HG03558 (cell line): Measurements from ENCODE around the gene KCNAB2.
"Not testable (repeated sequence)": the region's sequence is repeated elsewhere in the genome, so short reads cannot be mapped to it uniquely, and the experiment has no call there.

ENCODE experiments used
- ATAC-seq: cut with Tn5 transposase; IDR thresholded peaks from one replicate; pipeline ENCODE4 v1.9.1; 2021; ENCODE audit warnings: moderate number of reproducible peaks; ENCODE audit not compliant: unreplicated experiment; ENCODE audit errors: extremely low read depth

Gene KCNAB2

DNA sequence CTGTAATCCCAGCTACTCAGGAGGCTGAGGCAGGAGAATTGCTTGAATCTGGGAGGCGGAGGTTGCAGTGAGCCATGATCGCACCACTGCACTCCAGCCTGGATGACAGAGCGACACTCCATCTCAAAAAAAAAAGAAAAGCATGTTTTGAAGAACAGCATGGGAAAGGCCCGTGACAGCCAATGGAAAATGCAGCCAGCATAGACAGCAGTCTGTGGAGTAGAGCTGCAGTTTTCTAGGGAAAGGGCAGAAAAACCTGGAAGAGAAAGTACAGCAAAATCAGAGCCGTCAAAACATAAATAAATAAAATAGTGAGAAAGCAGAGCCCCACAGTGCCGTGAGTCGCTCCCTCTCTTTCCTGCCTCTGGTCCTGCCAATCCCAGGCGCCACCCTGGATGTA, 31.4 kb downstream of the KCNAB2 start:
- not testable (repeated sequence) for ATAC-seq

GRCh38 chr1:6077506-6077905, 31.8 kb downstream of the KCNAB2 start:
- no peak for ATAC-seq

DNA sequence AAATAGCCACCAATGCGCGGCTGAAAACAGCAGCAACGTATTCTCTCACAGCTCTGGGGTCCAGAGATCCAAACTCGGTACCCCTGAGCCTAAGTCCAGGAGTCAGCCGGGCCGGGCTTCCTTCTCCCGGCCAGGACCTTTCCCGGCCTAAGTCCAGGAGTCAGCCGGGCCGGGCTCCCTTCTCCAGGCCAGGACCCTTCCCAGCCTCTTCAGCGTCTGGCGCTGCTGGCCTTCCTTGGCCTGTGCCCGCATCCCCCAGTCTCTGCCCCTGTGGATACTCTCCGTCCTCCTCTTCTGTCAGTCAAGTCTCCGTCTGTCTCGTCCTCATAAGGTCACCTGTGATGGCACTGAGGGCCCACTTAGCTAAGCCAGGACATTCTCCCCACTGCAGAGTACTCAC, 32.2 kb downstream of the KCNAB2 start:
- ATAC-seq, result no peak

DNA sequence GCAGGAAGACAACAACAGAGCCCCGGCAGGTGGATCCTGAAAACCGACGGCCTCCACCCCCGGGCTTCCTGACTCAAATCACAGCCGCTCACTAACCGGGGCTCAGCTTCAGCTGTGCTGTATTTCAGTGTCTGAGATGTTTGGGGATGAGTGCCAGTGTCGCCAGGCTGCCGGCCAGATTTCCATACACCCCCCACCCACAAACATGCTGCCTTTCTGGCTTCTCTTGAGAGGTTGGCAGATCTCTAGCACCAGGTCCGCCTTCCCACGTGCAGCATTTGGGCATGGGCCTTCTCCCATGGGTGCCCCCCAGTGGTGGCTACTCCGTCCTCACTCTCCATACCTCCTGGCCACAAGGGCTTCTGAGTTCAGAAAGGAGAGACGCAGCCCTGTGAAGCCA, 34.8 kb downstream of the KCNAB2 start:
- ATAC-seq, result no peak

- ATAC-seq, result no peak
Observed at GRCh38 chr1:6081901-6082300, 36.2 kb downstream of the KCNAB2 start.

- no peak for ATAC-seq
Observed at GRCh38 chr1:6082430-6082971, 36.8 kb downstream of the KCNAB2 start.

DNA sequence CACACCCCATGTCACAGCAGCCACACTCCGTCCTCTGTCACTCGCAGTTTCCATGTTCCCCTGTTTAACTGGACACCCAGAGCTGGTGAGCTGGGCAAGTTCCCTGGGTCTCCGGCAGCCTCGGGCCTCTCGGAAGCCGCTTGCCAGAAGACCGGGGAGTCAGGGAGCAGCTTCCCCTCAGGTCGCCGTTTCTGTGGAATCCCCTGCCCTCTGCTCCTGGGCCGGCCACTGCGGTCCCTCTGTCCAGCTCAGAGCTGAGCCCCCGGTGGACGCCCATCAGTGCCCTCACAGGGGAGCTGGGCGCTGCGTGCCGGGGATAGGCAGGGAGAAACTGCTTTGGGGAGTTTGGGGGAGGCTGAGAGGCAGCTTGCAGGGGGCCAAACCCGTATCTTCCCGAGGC, 37.7 kb downstream of the KCNAB2 start:
- no peak for ATAC-seq

GRCh38 chr1:6083801-6084446, 38.2 kb downstream of the KCNAB2 start:
- ATAC-seq, result no peak

GRCh38 chr1:6084781-6085495, 39.2 kb downstream of the KCNAB2 start:
- ATAC-seq, result no peak

GRCh38 chr1:6085666-6086065, 40.0 kb downstream of the KCNAB2 start:
- ATAC-seq, result no peak

DNA sequence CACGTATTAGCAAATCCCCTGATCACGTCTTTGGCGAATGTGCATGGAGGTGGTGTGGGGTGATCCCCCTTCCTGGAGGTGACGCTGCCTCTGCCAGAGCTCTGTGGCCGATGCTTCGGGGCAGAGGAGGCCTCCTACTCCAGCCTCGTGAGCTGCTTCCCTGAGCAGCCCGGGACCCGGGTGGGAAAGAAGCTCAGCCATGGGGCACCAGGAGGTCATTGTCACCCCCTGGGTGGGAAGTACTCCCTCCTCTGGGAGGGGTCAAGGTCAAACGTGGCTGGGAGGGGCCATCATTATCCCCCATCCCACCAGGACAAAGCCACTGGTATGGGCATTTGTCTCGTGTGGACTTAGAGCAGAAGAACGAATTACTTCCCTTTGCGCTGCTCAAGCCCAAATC, 40.7 kb downstream of the KCNAB2 start:
- no peak for ATAC-seq

- no peak for ATAC-seq
Observed at GRCh38 chr1:6086762-6087376, 41.2 kb downstream of the KCNAB2 start.

GRCh38 chr1:6087377-6087772, 41.7 kb downstream of the KCNAB2 start:
- ATAC-seq, result no peak

GRCh38 chr1:6087958-6088357, 42.3 kb downstream of the KCNAB2 start:
- no peak for ATAC-seq

DNA sequence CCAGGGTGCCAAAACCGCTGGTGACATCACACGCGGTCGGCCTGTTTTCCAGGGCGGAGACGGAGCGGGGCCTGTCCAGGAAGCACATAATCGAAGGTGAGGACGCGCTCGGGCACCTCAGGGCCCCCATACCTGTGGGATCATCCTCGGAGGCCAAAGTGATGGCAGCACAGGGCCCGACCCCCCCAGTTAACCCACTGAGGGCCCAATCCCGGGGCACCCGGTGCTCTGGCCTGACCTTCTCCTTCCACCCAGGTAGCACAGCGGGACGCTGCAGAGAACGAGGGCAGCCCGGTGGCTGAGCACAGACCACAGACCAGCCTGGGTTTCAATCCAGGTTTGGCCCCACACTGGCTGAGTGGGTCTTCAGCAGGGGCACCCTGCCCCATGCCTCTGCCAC, 43.3 kb downstream of the KCNAB2 start:
- ATAC-seq, result no peak

GRCh38 chr1:6090288-6090687, 44.6 kb downstream of the KCNAB2 start:
- ATAC-seq, result no peak

GRCh38 chr1:6090996-6091822, 45.5 kb downstream of the KCNAB2 start:
- ATAC-seq, result no peak

- no peak for ATAC-seq
Observed at GRCh38 chr1:6091823-6092109, 46.1 kb downstream of the KCNAB2 start.

DNA sequence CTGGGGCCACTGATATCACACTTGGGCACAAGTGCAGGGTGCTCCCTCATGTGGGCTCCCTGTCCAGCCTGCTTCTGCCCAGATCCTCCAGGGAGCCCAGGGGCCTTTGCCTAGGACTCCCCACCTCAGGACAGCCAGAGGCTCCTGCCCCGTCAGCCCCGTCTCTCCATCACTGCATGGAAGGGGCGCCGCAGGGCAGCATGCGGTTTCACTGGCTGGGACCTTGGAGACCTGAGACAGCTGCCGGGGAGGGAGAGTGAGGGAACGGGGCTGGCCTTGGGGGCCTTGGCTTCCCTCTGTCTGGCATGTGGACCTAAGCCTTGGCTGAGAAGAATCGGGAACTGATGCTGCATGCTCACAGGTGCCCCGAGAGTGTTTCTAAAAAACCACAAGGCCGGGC, 46.5 kb downstream of the KCNAB2 start:
- no peak for ATAC-seq

DNA sequence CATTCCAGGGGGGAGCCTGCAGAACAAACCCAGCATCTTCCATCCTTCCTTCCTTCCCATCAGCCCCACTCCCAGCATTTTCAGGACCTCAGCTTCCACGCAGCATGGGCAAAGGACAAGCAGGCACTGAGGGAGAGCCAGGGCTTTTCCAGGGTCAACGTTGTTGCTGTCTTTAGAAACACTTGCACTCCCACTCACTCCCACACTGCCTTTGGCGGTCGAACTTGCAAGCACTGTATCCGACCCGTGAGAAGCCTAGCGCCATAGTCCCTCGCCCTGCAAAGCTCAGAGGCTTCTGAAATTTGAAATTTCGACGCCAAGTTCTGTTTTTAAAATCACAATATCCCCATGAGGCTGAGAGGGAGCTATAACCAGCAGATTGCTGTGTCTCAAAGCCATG, 47.4 kb downstream of the KCNAB2 start:
- ATAC-seq, result no peak

DNA sequence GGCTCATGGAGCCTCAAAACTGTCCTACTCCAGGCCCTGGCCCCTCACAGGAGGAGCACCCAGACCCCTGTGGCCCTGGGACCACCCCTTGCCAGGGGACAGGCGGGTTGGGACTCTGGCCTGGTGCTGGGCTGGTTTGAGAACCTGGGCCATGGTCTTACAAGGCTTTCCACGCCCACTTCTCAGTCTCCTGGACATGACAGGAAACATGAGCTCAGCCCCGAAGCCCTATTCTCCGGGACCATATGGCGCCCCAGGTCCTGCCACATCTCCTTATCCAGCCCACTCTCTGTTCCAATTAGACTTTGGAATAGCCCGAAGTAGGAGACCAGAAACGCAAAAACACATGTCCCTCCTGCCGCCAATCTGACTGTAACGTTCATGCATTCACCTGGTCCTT, 47.9 kb downstream of the KCNAB2 start:
- no peak for ATAC-seq
